ENCODE results near the gene DNAAF5. TPM values are rescaled to one million over a fixed set of nuclear protein-coding genes. Genes with fewer than 3 reads are reported as not detected.

The DNAAF5 gene
- total and polyA plus RNA-seq, 2 of the 13 experiments (the other 11 are each of a cell fraction or from before 2014, with no cell fraction given): 11.9 to 21.5 TPM

- TF ChIP-seq ZNF646 (CRISPR knock-in tag; IDR thresholded peaks at IDR 0.05) (0 out of 2 replicates have a peak, but pooled peaks have one; percentile 45), BCL6 (CRISPR knock-in tag; IDR thresholded peaks at IDR 0.05) (peak; percentile 23; the same call in 1 of the 2 replicates), JUNB (CRISPR knock-in tag; IDR thresholded peaks at IDR 0.05; ENCODE audit: borderline replicate concordance) (peak; percentile 66; the same call in 1 of the 2 replicates), DBP (CRISPR knock-in tag; IDR thresholded peaks at IDR 0.05; ENCODE audit: not compliant biosample characterization) (no peak), RFX1 (IDR thresholded peaks at IDR 0.05) (no peak), GABPA (IDR thresholded peaks at IDR 0.05; ENCODE audit: low read depth, low read length) (no peak), GABPA (CRISPR knock-in tag; IDR thresholded peaks at IDR 0.05; ENCODE audit: low read depth) (peak; percentile 36), ZNF616 (CRISPR knock-in tag; IDR thresholded peaks at IDR 0.05; ENCODE audit: low read depth) (no peak), REPIN1 (CRISPR knock-in tag; IDR thresholded peaks at IDR 0.05; ENCODE audit: borderline replicate concordance, low read depth) (peak; percentile 80; the same call in 1 of the 2 replicates), PRDM10 (CRISPR knock-in tag; IDR thresholded peaks at IDR 0.05; ENCODE audit: low read depth) (0 out of 2 replicates have a peak, but pooled peaks have one; percentile 15), ZC3H4 (CRISPR knock-in tag; IDR thresholded peaks at IDR 0.05; ENCODE audit: borderline replicate concordance) (no peak), ZNF547 (CRISPR knock-in tag; IDR thresholded peaks at IDR 0.05) (peak; percentile 72; the same call in 1 of the 2 replicates), ZNF569 (CRISPR knock-in tag; IDR thresholded peaks at IDR 0.05; ENCODE audit: borderline replicate concordance) (no peak), ZNF501 (CRISPR knock-in tag; IDR thresholded peaks at IDR 0.05) (peak; percentile 82), ZBED4 (CRISPR knock-in tag; IDR thresholded peaks at IDR 0.05; ENCODE audit: borderline replicate concordance) (no peak)
Measured at GRCh38 chr7:732094-732541, 5.6 kb downstream of the DNAAF5 start (continued).

Data from HepG2 (cell line).